Activated CD8-positive, alpha-beta T cell treated with anti-CD3 and anti-CD28 coated beads, Interleukin-2, amount 10 ng/mL, durations not matched to agents 7 days and 5 days (primary cell): Measurements from ENCODE around the gene RASL10B. TPM values are rescaled to one million over a fixed set of nuclear protein-coding genes. Genes with fewer than 3 reads are reported as not detected.
A peak's percentile ranks its signal among the peaks of the same experiment; 100 is the strongest.

ENCODE experiments used
- ATAC-seq: fragments of 150-1000 bp; cut with Tn5 transposase; one replicate; pipeline ENCODE4 v1.10.0; 2021; ENCODE audit warnings: moderate library complexity
- CTCF ChIA-PET: fragments of 350-600 bp; sonication (Branson Sonifier 250); formaldehyde crosslinking; loops from one replicate; lab custom pipeline; 2021; ENCODE audit warnings: antibody characterized with exemption; lab: Charles Lee
- POLR2A ChIA-PET: fragments of 350-600 bp; sonication (Branson Sonifier 250); formaldehyde crosslinking; loops from one replicate; lab custom pipeline; 2021; ENCODE audit warnings: antibody characterized with exemption; lab: Charles Lee
- DNase-seq: peaks from one replicate; pipeline ENCODE4 v3.0.0-alpha.2; 2020
- H3K27ac Mint-ChIP-seq: one replicate; pipeline ENCODE4 v1.8.0; 2021; ENCODE audit warnings: mild to moderate bottlenecking, mixed read lengths
- H3K27me3 Mint-ChIP-seq: one replicate; pipeline ENCODE4 v1.8.0; 2021; ENCODE audit warnings: low read depth, mixed read lengths
- H3K36me3 Mint-ChIP-seq: one replicate; pipeline ENCODE4 v1.8.0; 2021; ENCODE audit warnings: low read depth, mixed read lengths
- H3K4me1 Mint-ChIP-seq: one replicate; pipeline ENCODE4 v1.8.0; 2021; ENCODE audit warnings: low read depth, mixed read lengths
- H3K4me3 Mint-ChIP-seq: one replicate; pipeline ENCODE4 v1.8.0; 2021; ENCODE audit warnings: mild to moderate bottlenecking, mixed read lengths
- H3K9me3 Mint-ChIP-seq: one replicate; pipeline ENCODE4 v1.8.0; 2022; ENCODE audit warnings: mixed read lengths; ENCODE audit not compliant: insufficient read depth
- total RNA-seq, 2 experiments: library from RNA; stranded (reverse); gene quantifications; one replicate each; pipeline ENCODE4 v1.2.3, GENCODE V29; 2021

The RASL10B gene
- total RNA-seq, 2 experiments from 2014 or later: 0.10 TPM; not detected in 1

DNA sequence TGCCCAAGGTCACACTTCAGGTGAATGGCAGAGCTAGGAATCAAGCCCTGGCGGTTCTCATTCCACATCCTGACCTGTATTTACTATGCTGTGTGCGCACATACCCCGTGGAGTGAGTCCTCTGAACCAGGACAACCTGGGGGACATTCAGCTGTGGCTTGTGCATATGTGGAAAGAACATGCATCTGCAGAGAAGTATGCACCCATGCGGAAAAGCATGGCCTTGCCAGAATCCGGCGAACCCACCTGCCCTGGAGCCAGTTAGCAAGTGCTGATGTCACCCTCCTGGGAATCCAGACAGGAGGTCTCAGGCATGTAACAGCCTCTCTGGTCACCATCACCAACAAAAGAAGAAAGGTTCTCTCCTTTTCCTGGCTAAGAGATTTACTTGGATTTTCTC lies 1.9 kb downstream of the RASL10B start:
- no peaks in the 10 kb centered on the region for H3K9me3 Mint-ChIP-seq

GRCh38 chr17:35734396-35734795 lies 3.0 kb downstream of the RASL10B start:
- no peak overlapping the region for H3K4me3 Mint-ChIP-seq
- ChIA-PET CTCF (no interaction called here), POLR2A (no interaction called here)
- H3K36me3 Mint-ChIP-seq: peaks cover 9% of the 10 kb centered on the region
- no peaks in the 10 kb centered on the region for H3K9me3 Mint-ChIP-seq
- ATAC-seq (no peak), DNase-seq (no peak)
- no peak overlapping the region for H3K27ac Mint-ChIP-seq
- H3K27me3 Mint-ChIP-seq: peaks cover 24% of the 10 kb centered on the region
- H3K4me1 Mint-ChIP-seq: peaks cover 13% of the 10 kb centered on the region

More for the DNA sequence above, 1.9 kb downstream of the RASL10B start:
- ChIA-PET POLR2A (interaction anchor here (0.6 kb wide), 1 partner anchor 749 kb away, joined by 3 read pairs; no protein-coding TSS in a partner anchor), CTCF (no interaction called here)
- H3K36me3 Mint-ChIP-seq: peaks cover 12% of the 10 kb centered on the region
- H3K27ac Mint-ChIP-seq: no peak overlapping the region
- H3K4me3 Mint-ChIP-seq: no peak overlapping the region
- no peak for ATAC-seq
- no peak for DNase-seq
- H3K4me1 Mint-ChIP-seq: peaks cover 13% of the 10 kb centered on the region
- peaks cover 20% of the 10 kb centered on the region for H3K27me3 Mint-ChIP-seq

GRCh38 chr17:35735036-35735805 lies 3.8 kb downstream of the RASL10B start:
- POLR2A ChIA-PET: no interaction called here
- DNase-seq: no peak
- CTCF ChIA-PET: interaction anchor here (0.7 to 1.1 kb wide), 2 partner anchors 12 to 121 kb away, joined by 3 read pairs; no protein-coding TSS in a partner anchor
- H3K36me3 Mint-ChIP-seq: peaks cover 9% of the 10 kb centered on the region
- no peak overlapping the region for H3K4me3 Mint-ChIP-seq
- H3K4me1 Mint-ChIP-seq: peaks cover 13% of the 10 kb centered on the region
- H3K27ac Mint-ChIP-seq: no peak overlapping the region
- H3K9me3 Mint-ChIP-seq: no peaks in the 10 kb centered on the region
- no peak for ATAC-seq
- peaks cover 31% of the 10 kb centered on the region for H3K27me3 Mint-ChIP-seq

DNA sequence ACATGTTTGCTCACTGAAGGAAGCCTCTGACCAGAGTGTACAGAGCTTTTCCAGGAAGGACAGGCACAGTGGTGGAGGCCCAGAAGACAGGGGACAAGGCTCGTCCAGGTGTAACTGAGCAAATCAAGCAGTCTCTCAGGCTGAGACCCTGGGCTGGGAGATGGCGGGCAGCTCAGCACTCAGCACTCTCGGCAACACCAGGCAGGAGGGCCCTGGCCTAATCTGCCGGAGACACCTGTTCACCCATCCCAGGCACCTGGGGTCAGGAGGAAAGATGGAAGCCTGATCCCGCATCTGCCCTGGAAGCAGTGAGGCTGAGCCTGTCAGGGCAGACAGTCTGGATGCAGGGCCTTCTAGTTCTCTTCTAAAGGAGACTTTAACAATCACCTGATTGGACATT lies 4.8 kb downstream of the RASL10B start:
- no peaks in the 10 kb centered on the region for H3K36me3 Mint-ChIP-seq
- H3K27ac Mint-ChIP-seq: no peak overlapping the region
- ChIA-PET POLR2A (no interaction called here), CTCF (interaction anchor here (1.1 kb wide), 1 partner anchor 11 kb away, joined by 3 read pairs; no protein-coding TSS in a partner anchor)
- ATAC-seq (no peak), DNase-seq (no peak)
- H3K4me1 Mint-ChIP-seq: peaks cover 6% of the 10 kb centered on the region
- no peak overlapping the region for H3K4me3 Mint-ChIP-seq
- H3K27me3 Mint-ChIP-seq: peaks cover 27% of the 10 kb centered on the region
- no peaks in the 10 kb centered on the region for H3K9me3 Mint-ChIP-seq

- no peak for ATAC-seq
- POLR2A ChIA-PET: interaction anchor here (0.6 kb wide), 2 partner anchors 11 to 25 kb away, joined by 3 to 5 read pairs; no protein-coding TSS in a partner anchor
Observed at GRCh38 chr17:35738519-35739133, 7.2 kb downstream of the RASL10B start.

DNA sequence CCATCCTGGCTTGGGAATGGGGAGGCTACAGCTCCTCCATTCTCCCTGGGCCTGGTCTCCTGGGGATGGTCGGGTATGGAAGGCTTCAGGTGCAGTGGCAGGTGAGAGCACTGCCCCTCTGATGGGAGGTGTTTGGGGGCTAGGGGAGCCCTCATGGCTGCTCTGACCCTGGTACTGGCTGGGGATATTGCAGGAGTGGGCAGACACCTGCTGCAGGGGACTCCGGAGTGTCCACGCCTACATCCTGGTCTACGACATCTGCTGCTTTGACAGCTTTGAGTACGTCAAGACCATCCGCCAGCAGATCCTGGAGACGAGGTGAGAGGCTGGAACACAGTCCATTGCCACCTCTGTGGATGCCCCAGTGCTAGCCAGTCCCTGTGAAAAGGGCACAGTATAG lies 8.8 kb downstream of the RASL10B start:
- no peak overlapping the region for H3K27ac Mint-ChIP-seq
- DNase-seq (no peak), ATAC-seq (no peak)
- no peaks in the 10 kb centered on the region for H3K9me3 Mint-ChIP-seq
- ChIA-PET CTCF (interaction anchor here (1.2 to 2.2 kb wide), 3 partner anchors 24 to 127 kb away, joined by 4 to 14 read pairs (median 5); no protein-coding TSS in a partner anchor), POLR2A (interaction anchor here (0.5 to 1.1 kb wide), 3 partner anchors 12 to 1205 kb away, joined by 3 read pairs; partner anchors contain the start of gene TAF15)
- H3K27me3 Mint-ChIP-seq: peaks cover 29% of the 10 kb centered on the region
- peaks cover 7% of the 10 kb centered on the region for H3K4me1 Mint-ChIP-seq
- H3K36me3 Mint-ChIP-seq: no peaks in the 10 kb centered on the region
- no peak overlapping the region for H3K4me3 Mint-ChIP-seq

More at GRCh38 chr17:35738519-35739133, 7.2 kb downstream of the RASL10B start:
- H3K4me3 Mint-ChIP-seq: no peak overlapping the region
- no peaks in the 10 kb centered on the region for H3K36me3 Mint-ChIP-seq
- peaks cover 27% of the 10 kb centered on the region for H3K27me3 Mint-ChIP-seq
- no peak overlapping the region for H3K27ac Mint-ChIP-seq
- DNase-seq: no peak
- peaks cover 7% of the 10 kb centered on the region for H3K4me1 Mint-ChIP-seq
- CTCF ChIA-PET: interaction anchor here (0.9 to 2.2 kb wide), 3 partner anchors 9 to 26 kb away, joined by 5 to 14 read pairs (median 7); no protein-coding TSS in a partner anchor
- H3K9me3 Mint-ChIP-seq: no peaks in the 10 kb centered on the region

DNA sequence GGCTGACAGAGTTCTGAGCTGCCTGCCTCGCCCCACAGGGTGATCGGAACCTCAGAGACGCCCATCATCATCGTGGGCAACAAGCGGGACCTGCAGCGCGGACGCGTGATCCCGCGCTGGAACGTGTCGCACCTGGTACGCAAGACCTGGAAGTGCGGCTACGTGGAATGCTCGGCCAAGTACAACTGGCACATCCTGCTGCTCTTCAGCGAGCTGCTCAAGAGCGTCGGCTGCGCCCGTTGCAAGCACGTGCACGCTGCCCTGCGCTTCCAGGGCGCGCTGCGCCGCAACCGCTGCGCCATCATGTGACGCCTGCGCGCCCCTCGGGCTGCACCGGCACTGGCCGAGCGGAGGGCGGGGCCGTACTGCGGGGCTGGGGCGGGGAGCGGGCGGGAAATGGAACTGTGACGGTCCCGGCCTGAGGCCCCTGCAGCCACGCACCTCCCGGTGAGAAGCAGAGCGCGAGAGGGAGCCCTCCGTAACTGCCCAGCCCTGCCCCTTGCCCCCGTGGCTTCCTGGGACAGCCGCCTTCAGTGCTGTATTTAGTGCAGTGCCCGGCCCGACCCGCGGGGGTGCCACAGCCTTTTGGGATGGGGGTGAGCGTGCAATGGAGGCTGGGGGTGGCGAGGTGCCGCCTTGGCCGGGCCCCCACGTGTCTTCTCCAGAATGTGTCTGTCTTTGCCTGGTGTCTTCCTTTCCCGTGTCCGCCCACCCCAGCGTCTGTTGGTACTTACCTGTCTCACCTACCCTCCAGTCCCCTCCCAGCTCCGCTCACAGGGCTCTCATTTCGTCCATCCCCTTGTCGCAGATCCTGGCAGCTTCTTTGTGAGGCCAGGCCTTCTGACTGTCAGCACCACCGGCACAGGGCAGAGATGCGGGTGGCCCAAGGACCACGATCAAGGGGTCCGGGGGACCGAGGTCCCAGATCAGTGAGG lies 9.8 kb downstream of the RASL10B start:
- ATAC-seq: peak; percentile 60

GRCh38 chr17:35742496-35742895 lies 11.1 kb downstream of the RASL10B start:
- H3K27ac Mint-ChIP-seq: no peak overlapping the region
- ChIA-PET CTCF (interaction anchor here (1.4 to 1.6 kb wide), 2 partner anchors 62 to 129 kb away, joined by 3 to 6 read pairs; no protein-coding TSS in a partner anchor), POLR2A (no interaction called here)
- DNase-seq: no peak
- H3K4me1 Mint-ChIP-seq: peaks cover 7% of the 10 kb centered on the region
- no peaks in the 10 kb centered on the region for H3K36me3 Mint-ChIP-seq
- no peak for ATAC-seq
- H3K4me3 Mint-ChIP-seq: no peak overlapping the region
- no peaks in the 10 kb centered on the region for H3K9me3 Mint-ChIP-seq
- peaks cover 29% of the 10 kb centered on the region for H3K27me3 Mint-ChIP-seq

More for the DNA sequence above, 9.8 kb downstream of the RASL10B start:
- Mint-ChIP-seq H3K4me1 (peaks cover 7% of the 10 kb centered on the region), H3K27me3 (peaks cover 29% of the 10 kb centered on the region), H3K4me3 (peak overlapping the region; percentile 49), H3K9me3 (no peaks in the 10 kb centered on the region), H3K27ac (no peak overlapping the region), H3K36me3 (no peaks in the 10 kb centered on the region)
- POLR2A ChIA-PET: interaction anchor here (0.6 kb wide), 1 partner anchor 13 kb away, joined by 3 read pairs; no protein-coding TSS in a partner anchor
- CTCF ChIA-PET: interaction anchor here (1.4 to 2.2 kb wide), 3 partner anchors 23 to 128 kb away, joined by 3 to 14 read pairs (median 6); no protein-coding TSS in a partner anchor
- DNase-seq: peak; percentile 34

GRCh38 chr17:35742896-35743477 lies 11.5 kb downstream of the RASL10B start:
- peaks cover 7% of the 10 kb centered on the region for H3K4me1 Mint-ChIP-seq
- POLR2A ChIA-PET: no interaction called here

DNA sequence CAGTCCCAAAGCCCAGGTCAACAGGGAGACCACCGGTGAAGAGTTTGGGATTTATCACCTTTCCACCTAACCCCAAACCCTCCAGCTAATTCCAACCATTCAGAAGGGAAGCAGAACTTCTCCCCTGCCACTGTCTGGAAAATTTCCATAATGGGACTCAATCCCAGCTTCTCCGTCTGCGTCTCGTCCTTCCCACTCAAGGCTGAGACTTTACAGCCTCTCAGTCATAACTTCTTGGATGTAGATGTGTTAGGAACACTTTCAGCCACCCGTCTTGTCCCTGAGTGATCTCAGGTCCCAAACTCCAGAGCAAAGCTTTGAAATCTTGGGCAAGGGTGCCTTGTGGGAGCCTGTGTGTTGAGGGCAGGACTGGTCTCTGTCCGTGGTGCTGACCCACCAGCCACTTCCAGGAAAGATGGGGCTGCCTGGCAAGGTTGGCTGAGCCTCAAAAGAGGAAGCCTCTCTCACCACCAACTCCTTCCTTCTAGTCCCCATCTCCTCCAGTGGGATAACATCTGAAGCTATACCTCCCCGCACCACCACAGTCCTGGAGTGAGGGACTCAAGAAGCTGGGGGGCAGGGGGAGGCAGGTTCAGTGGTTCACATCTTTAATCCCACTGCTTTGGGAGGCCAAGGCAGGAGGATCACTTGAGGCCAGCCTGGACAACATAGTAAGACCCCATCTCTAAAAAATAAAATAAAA lies 12.3 kb downstream of the RASL10B start:
- POLR2A ChIA-PET: no interaction called here
- no peaks in the 10 kb centered on the region for H3K9me3 Mint-ChIP-seq
- peaks cover 31% of the 10 kb centered on the region for H3K27me3 Mint-ChIP-seq
- no peak overlapping the region for H3K27ac Mint-ChIP-seq
- H3K4me3 Mint-ChIP-seq: no peak overlapping the region
- ATAC-seq (no peak), DNase-seq (peak; percentile 45)
- CTCF ChIA-PET: interaction anchor here (1.7 kb wide), 1 partner anchor 20 kb away, joined by 7 read pairs; no protein-coding TSS in a partner anchor
- H3K36me3 Mint-ChIP-seq: no peaks in the 10 kb centered on the region
- peaks cover 7% of the 10 kb centered on the region for H3K4me1 Mint-ChIP-seq

More at GRCh38 chr17:35742896-35743477, 11.5 kb downstream of the RASL10B start:
- ATAC-seq (no peak), DNase-seq (no peak)
- CTCF ChIA-PET: interaction anchor here (1.4 to 1.7 kb wide), 2 partner anchors 21 to 62 kb away, joined by 3 to 7 read pairs; no protein-coding TSS in a partner anchor
- Mint-ChIP-seq H3K9me3 (no peaks in the 10 kb centered on the region), H3K27me3 (peaks cover 29% of the 10 kb centered on the region), H3K27ac (no peak overlapping the region), H3K36me3 (no peaks in the 10 kb centered on the region), H3K4me3 (no peak overlapping the region)
